OCI-LY3 (cell line): ENCODE measurements around the gene DNAJC18.

ENCODE experiments used
- CTCF ChIP-seq: fragments of 200-600, 300-600 bp; sonication (generic); IDR thresholded peaks from 2 replicates; pipeline ENCODE4 v1.5.1; 2014; ENCODE audit warnings: antibody characterized with exemption, low read length, low read depth
- EZH2phosphoT487 ChIP-seq: fragments of 200-600 bp; shearing (Covaris generic); IDR thresholded peaks from 2 replicates; pipeline ENCODE4 v1.6.1; 2018; ENCODE audit warnings: antibody characterized with exemption, mixed run types, low read depth

GRCh38 chr5:139360384-139360783 lies 78.9 kb downstream of the DNAJC18 start:
- TF ChIP-seq CTCF (no peak), EZH2phosphoT487 (no peak)
